Aorta (tissue), 5 donors: Measurements from ENCODE around the gene FEM1A. TPM values are rescaled to one million over a fixed set of nuclear protein-coding genes. Genes with fewer than 3 reads are reported as not detected.
"Not testable (repeated sequence)": the region's sequence is repeated elsewhere in the genome, so short reads cannot be mapped to it uniquely, and the experiment has no call there.

Experiments
- ATAC-seq: fragments of 200-7000 bp; cut with Tn5 transposase; one replicate; pipeline ENCODE4 v1.9.1; 2022; ENCODE audit warnings: moderate library complexity; ENCODE audit not compliant: low FRiP score
- DNase-seq, 2 donors: peaks; one replicate each; pipeline ENCODE4 v3.0.0-alpha.2; 2020
- H3K27ac ChIP-seq, 2 donors: one replicate each; pipeline ENCODE4 v1.5.1; 2013; ENCODE audit warnings: low read length in 2 of 2, mild to moderate bottlenecking in 2 of 2, moderate library complexity in 2 of 2, control low read depth in 1 of 2, inconsistent platforms in 1 of 2, low read depth in 1 of 2
- H3K27me3 ChIP-seq, 2 donors: one replicate each; pipeline ENCODE4 v1.6.1; 2013; ENCODE audit warnings: control low read depth in 1 of 2, low read length in 1 of 2, mild to moderate bottlenecking in 1 of 2, moderate library complexity in 1 of 2; ENCODE audit not compliant: insufficient read depth in 2 of 2, control insufficient read depth in 1 of 2
- H3K36me3 ChIP-seq, 2 donors: one replicate each; pipeline ENCODE4 v1.6.1; 2013; ENCODE audit warnings: control low read depth in 1 of 2, low read length in 1 of 2, mild to moderate bottlenecking in 1 of 2; ENCODE audit not compliant: insufficient read depth in 2 of 2, control insufficient read depth in 1 of 2
- H3K4me1 ChIP-seq, 2 donors: one replicate each; pipeline ENCODE4 v1.6.1; 2013; ENCODE audit warnings: low read length in 2 of 2, control low read depth in 1 of 2, mild to moderate bottlenecking in 1 of 2, moderate library complexity in 1 of 2; ENCODE audit not compliant: insufficient read depth in 2 of 2, control insufficient read depth in 1 of 2
- H3K4me3 ChIP-seq, 2 donors: one replicate each; pipeline ENCODE4 v1.5.1; 2013; ENCODE audit warnings: low read length in 2 of 2, control low read depth in 1 of 2, mild to moderate bottlenecking in 1 of 2
- H3K9me3 ChIP-seq: one replicate; pipeline ENCODE4 v1.6.1; 2013; ENCODE audit warnings: mild to moderate bottlenecking, low read length; ENCODE audit not compliant: control insufficient read depth
- WGBS, 2 donors: extraction: QIAGEN DNeasy Blood & Tissue Kit; methylation state at CpG; one replicate each; pipeline ENCODE4 v1.1.7; 2013; 5-methylcytosine and 5-hydroxymethylcytosine counted together
- intact Hi-C, 2 donors: fragments of 100-400 bp; cut with DNase I; formaldehyde crosslinking; loops; one replicate each; pipeline versions ENCODE4 v1.14.2 to v1.15.0; 2022
- polyA plus RNA-seq, 2 donors: library from polyadenylated mRNA; stranded (reverse); fragments of 200-250 nt; gene quantifications; one replicate each; pipeline ENCODE4 v1.2.3, GENCODE V29; 2013
- total RNA-seq, 2 donors: library from RNA; stranded (reverse); fragmentation: NEBNext Ultra II Directional; extraction: Animal tissue kit (Norgen Biotek cat#: 25700); gene quantifications; one replicate each; pipeline ENCODE4 v1.2.1, GENCODE V29; 2021
- donor health status: healthy with polysubstance abuse.
- donor health status: Bipolar disorder and iron deficiency.
- donor health status: DM: no; HTN: no; CAD: no.
- donor health status: DM: no; HTN: no; CAD: no.
- donor health status: DM: yes; HTN: yes; CAD: no.

FEM1A gene
- total and polyA plus RNA-seq, 4 donors = 2.6 to 9.0 (median 5.0) TPM

DNA sequence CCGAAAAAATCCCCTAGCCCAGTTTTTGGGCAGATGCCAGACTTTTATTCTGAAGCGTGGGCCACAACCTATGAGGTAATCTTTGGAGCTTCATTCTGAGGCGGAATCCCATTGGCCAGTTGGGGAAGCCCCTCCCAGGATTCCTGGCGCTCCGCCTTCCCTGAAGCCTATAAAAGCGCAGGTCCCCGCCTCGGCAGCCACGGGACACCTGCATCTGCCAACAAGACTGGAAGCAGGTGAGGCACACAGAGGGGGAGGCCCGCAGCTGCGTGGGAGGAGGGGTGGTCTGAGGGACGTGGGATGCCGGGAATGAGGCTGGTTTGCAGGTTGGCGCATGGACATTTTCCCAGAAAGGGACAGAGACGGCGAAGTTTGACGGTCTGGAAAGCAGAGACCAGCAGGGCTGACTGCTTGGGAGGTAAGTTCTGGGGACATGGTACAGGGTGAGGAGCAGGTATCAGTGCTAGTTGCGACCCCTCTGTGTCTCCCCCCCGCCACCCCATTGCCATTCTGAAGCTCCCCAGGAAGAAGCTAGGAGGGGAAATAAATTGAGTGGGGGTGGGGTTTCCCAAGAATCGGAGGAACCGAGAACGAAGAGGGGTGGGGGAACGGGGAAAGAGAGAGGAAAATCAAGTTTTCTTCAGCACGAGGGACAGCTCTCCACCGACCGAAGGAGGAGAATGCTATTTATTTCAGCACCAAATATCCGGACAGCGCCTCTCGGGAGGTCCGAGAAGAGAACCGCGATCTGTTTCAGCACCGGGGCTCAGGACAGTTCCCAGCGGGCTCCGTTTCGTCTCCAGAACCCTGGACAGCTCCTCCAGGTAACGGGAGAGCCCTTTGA lies 22.4 kb upstream of the FEM1A start:
- intact Hi-C loops = no loop called here
- no peaks in the 10 kb centered on the region for H3K36me3 ChIP-seq
- ATAC-seq = peak; percentile 85
- no peak overlapping the region for H3K27ac ChIP-seq
- peak; percentile 84 to 90 for DNase-seq
- H3K4me3 ChIP-seq = no peak overlapping the region
- 6 to 8% methylated on average over 37 of the region's 37 CpGs for WGBS, 2 donors
- no peaks in the 10 kb centered on the region for H3K9me3 ChIP-seq
- no peaks in the 10 kb centered on the region for H3K27me3 ChIP-seq
- H3K4me1 ChIP-seq = no peaks in the 10 kb centered on the region

DNA sequence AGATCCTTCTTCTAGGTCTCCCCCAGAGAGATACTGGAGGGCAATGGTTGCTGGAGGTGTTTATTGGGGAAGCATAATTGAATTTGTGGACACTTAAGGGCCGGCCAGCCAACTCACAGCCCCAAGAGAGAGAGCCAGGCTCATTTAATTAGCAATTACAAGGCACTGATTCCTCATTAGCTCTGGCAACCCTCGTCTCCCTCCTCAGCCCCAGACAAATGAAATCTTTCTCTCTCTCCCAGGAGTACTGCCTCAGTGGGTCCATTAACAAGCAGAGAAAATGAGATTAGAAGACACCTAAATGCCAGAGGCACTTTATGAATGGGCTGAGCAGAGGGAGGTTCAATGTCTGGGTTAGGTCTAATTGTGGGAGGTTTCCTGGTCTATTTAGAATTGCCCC lies 19.0 kb upstream of the FEM1A start:
- no peaks in the 10 kb centered on the region for H3K4me1 ChIP-seq
- WGBS, 2 donors = 38 to 43% methylated on average over 2 of the region's 2 CpGs
- no peaks in the 10 kb centered on the region for H3K27me3 ChIP-seq
- intact Hi-C loops = no loop called here
- H3K36me3 ChIP-seq = no peaks in the 10 kb centered on the region
- DNase-seq = no peak
- peaks cover 4% of the 10 kb centered on the region for H3K9me3 ChIP-seq
- ATAC-seq = no peak
- no peak overlapping the region for H3K27ac ChIP-seq
- H3K4me3 ChIP-seq = no peak overlapping the region

DNA sequence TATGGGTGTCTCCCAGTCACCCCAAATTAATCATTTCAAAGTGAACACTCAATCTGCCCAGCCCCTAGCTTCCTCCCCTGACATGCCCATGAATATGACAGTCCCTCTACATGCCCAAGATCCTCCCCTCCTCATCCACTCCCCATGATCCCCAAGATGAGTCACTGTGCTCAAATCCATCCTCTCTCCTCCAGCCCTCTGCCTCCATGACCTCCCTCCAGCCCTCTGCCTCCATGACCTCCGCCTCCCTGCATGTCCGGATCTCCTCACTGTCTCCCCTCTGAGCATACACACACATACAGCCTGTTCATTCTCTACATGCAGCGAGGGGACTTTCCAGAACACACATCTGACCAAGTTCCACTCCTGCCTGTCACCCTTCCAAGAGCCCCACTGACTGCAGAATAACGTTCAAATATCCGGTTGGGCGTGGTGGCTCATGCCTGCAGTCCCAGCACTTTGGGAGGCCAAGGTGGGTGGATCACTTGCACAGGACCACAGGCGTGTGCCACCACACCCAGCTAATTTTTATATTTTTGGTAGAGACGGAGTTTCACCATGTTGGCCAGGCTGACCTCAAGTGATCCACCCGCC lies 18.4 kb upstream of the FEM1A start:
- H3K9me3 ChIP-seq = peaks cover 4% of the 10 kb centered on the region
- intact Hi-C loops = no loop called here
- H3K36me3 ChIP-seq = no peaks in the 10 kb centered on the region
- H3K27me3 ChIP-seq = no peaks in the 10 kb centered on the region
- ATAC-seq = no peak
- 61 to 65% methylated on average over 9 of the region's 9 CpGs for WGBS, 2 donors
- H3K4me3 ChIP-seq = no peak overlapping the region
- no peak for DNase-seq
- H3K4me1 ChIP-seq = no peaks in the 10 kb centered on the region
- H3K27ac ChIP-seq = no peak overlapping the region

DNA sequence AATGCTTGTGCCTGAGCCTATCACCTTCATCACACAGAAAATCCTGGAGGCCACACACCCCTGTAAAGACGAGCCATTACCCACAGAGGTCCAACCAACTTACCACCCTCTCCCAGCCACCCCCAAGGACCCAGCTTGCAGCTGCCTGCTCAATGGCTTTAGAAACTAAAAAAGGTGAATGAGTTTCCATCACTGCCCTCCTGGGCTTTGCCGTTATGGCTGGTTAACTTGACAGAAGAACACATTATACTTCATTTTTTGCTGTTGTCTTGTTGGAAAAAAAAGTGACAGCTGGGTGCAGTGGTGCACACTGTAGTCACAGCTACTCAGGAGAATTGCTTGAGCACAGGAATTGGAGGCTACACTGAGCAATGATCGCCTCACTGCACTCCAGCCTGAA lies 17.4 kb upstream of the FEM1A start:
- 66 to 69% methylated on average over 3 of the region's 3 CpGs for WGBS, 2 donors

DNA sequence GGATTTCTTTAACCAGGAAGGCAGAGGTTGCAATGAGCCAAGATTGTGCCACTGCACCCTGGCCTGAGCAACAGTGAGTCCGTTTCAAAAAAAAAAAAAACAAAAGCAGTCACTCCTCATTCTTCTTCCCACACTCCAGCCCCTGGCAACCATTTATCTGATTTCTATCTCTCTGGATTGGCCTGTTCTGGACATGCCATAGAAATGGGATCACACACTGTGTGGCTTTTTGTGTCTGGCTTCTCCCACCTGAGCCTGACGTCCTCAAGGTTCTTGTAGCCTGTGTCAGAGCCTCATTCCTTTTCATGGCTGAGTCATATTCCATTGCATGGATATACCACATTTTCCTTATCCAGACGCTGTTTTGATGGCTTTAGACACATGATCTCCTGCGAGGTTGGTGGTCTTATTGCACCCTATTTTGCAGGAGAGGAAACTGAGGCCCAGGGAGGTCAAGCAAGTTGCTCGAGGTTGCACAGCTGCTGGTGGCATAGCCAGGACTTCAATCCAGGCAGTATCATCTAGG lies 15.8 kb upstream of the FEM1A start:
- peaks cover 0 to 3% of the 10 kb centered on the region in 2 donors for H3K27me3 ChIP-seq
- H3K36me3 ChIP-seq = no peaks in the 10 kb centered on the region
- ATAC-seq = no peak
- intact Hi-C loops = no loop called here
- no peaks in the 10 kb centered on the region for H3K4me1 ChIP-seq
- 59 to 65% methylated on average over 5 of the region's 5 CpGs for WGBS, 2 donors
- no peak overlapping the region for H3K4me3 ChIP-seq
- DNase-seq = no peak
- no peak overlapping the region for H3K27ac ChIP-seq
- peaks cover 7% of the 10 kb centered on the region for H3K9me3 ChIP-seq

More for the DNA sequence above, 17.4 kb upstream of the FEM1A start:
- no peak for ATAC-seq
- DNase-seq = no peak
- H3K36me3 ChIP-seq = no peaks in the 10 kb centered on the region
- no peak overlapping the region for H3K4me3 ChIP-seq
- no peaks in the 10 kb centered on the region for H3K4me1 ChIP-seq
- H3K27me3 ChIP-seq = no peaks in the 10 kb centered on the region
- intact Hi-C loops = no loop called here
- H3K9me3 ChIP-seq = peaks cover 4% of the 10 kb centered on the region
- no peak overlapping the region for H3K27ac ChIP-seq

DNA sequence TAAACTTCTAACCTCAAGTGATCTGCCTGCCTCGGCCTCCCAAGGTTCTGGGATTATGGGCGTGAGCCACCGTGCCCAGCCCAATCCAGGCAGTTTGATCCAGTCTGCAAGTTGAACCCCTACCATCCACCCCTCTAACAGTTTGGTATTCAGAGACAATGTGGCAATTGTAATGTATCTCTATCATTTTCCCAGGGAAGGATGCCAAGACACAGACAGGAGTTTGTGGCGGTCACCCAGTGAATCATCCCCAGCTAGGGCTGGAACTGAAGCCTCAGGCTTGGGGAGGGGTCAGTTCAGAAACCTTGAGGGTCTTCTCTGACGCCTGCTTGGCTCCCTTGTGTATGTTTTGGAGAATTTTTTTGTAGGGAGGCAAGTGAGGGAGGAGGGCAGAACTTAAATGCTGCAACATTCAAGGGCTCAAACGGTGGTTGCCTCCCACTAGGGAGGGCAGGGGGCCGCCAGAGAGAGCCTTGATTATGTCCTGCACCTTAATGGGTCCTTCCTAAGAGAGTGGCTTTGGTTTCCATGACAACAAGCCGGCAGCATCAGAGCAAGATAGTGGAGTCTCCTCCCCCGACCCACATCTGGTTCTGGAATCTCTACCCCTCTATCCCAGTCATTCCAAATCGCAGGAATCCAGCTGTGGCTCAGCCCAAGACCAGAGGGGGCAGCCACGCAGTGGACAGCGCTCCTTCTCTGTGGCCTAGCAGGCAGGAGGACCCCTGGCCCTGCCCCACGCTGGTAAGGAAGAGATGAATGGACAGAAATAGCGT lies 14.9 kb upstream of the FEM1A start:
- no peak for DNase-seq
- H3K4me3 ChIP-seq = no peak overlapping the region
- no peak overlapping the region for H3K27ac ChIP-seq
- intact Hi-C loops = no loop called here
- no peaks in the 10 kb centered on the region for H3K4me1 ChIP-seq
- no peaks in the 10 kb centered on the region for H3K36me3 ChIP-seq
- H3K27me3 ChIP-seq = peaks cover 0 to 6% of the 10 kb centered on the region in 2 donors
- peaks cover 10% of the 10 kb centered on the region for H3K9me3 ChIP-seq
- ATAC-seq = no peak
- WGBS, 2 donors = 41 to 44% methylated on average over 14 of the region's 14 CpGs

DNA sequence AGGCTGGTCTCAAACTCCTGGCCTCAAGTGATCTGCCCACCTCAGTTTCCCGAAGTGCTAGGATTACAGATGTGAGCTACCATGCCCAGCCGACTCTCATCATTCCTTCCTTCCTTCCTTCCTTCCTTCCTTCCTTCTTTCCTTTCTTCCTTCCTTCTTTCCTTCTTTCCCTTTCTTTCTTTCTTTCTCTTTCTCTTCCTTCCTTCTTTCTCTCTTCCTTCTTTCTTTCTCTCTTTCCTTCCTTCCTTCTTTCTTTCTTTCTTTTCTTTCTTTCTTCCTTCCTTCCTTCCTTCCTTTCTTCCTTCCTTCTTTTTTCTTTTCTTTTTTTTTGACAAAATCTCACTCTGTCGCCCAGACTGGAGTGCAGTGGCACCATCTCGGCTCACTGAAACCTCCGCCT lies 13.4 kb upstream of the FEM1A start:
- ATAC-seq, H3K4me1 ChIP-seq, H3K4me3 ChIP-seq, H3K27me3 ChIP-seq, H3K36me3 ChIP-seq, H3K27ac ChIP-seq, intact Hi-C loops, DNase-seq: not testable (repeated sequence)
- 81 to 85% methylated on average over 5 of the region's 5 CpGs for WGBS, 2 donors
- H3K9me3 ChIP-seq = peaks cover 10% of the 10 kb centered on the region

DNA sequence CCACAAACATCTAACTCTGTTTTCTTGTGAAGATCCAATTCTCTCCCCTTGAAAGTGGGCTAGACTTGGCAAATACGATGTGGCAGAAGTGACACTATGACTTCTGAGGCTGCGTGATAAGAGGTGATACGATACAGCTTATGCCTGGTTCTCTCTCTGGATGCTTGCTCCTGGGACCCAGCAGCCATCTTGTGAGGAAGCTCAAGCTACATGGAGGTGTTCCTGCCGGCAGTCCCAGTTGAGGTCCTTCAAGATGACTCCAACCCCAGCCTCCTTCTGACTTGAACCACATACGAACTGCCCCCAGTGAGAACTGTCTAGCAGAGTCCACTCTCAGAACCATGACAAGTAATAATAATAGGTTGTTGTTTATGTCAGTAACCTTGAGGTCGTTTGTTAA lies 10.7 kb upstream of the FEM1A start:
- intact Hi-C loops = no loop called here
- ATAC-seq (no peak), DNase-seq (no peak)
- Histone ChIP-seq H3K36me3 (no peaks in the 10 kb centered on the region), H3K4me3 (no peak overlapping the region), H3K4me1 (no peaks in the 10 kb centered on the region), H3K9me3 (peaks cover 7% of the 10 kb centered on the region), H3K27ac (no peak overlapping the region), H3K27me3 (peaks cover 0 to 6% of the 10 kb centered on the region in 2 donors)
- WGBS, 2 donors = 77% methylated on average over 6 of the region's 6 CpGs
